Osteoblast (primary cell): Measurements from ENCODE around the gene PLPP4. TPM values are rescaled to one million over a fixed set of nuclear protein-coding genes. Genes with fewer than 3 reads are reported as not detected.

ENCODE experiments used
- DNase-seq: peaks from one replicate; pipeline ENCODE4 v3.0.0; 2011; ENCODE audit warnings: low spot score, mixed read lengths; ENCODE audit not compliant: insufficient read length; ENCODE audit errors: missing footprints
- H2AFZ ChIP-seq: 2 replicates; pipeline ENCODE4 v1.6.0; 2011; ENCODE audit warnings: mild to moderate bottlenecking, low read length
- H3K27ac ChIP-seq: 2 replicates; pipeline ENCODE4 v1.5.1; 2011; ENCODE audit warnings: mild to moderate bottlenecking, low read depth, low read length, moderate library complexity
- H3K27me3 ChIP-seq: 2 replicates; pipeline ENCODE4 v1.6.0; 2012; ENCODE audit warnings: mild to moderate bottlenecking, control low read depth, inconsistent platforms, low read length, moderate library complexity; ENCODE audit not compliant: insufficient read depth
- H3K36me3 ChIP-seq: 2 replicates; pipeline ENCODE4 v1.5.1; 2011; ENCODE audit warnings: mild to moderate bottlenecking, low read length, control low read depth, moderate library complexity; ENCODE audit not compliant: insufficient read depth
- H3K4me1 ChIP-seq: 2 replicates; pipeline ENCODE4 v1.5.1; 2011; ENCODE audit warnings: mild to moderate bottlenecking, low read length, control low read depth, moderate library complexity; ENCODE audit not compliant: insufficient read depth
- H3K4me2 ChIP-seq: 2 replicates; pipeline ENCODE4 v1.6.0; 2011; ENCODE audit warnings: mild to moderate bottlenecking, low read length; ENCODE audit not compliant: insufficient read depth
- H3K4me3 ChIP-seq: fragments of 200-600 bp; sonication (generic); 3 replicates; pipeline ENCODE4 v1.5.1; 2012; ENCODE audit warnings: mild to moderate bottlenecking, low read length, inconsistent platforms; ENCODE audit not compliant: insufficient read depth
- H3K79me2 ChIP-seq: 2 replicates; pipeline ENCODE4 v1.6.0; 2012; ENCODE audit warnings: mild to moderate bottlenecking, low read length, control low read depth, inconsistent platforms; ENCODE audit not compliant: insufficient read depth
- H3K9me3 ChIP-seq: 2 replicates; pipeline ENCODE4 v1.5.1; 2011; ENCODE audit warnings: low read depth, low read length, control low read depth
- H4K20me1 ChIP-seq: 2 replicates; pipeline ENCODE4 v1.6.0; 2012; ENCODE audit warnings: mild to moderate bottlenecking, low read length, control low read depth; ENCODE audit not compliant: insufficient read depth
- CTCF ChIP-seq: IDR thresholded peaks from 2 replicates; pipeline ENCODE4 v1.5.1; 2011; ENCODE audit warnings: mild to moderate bottlenecking, low read depth, low read length, moderate library complexity; ENCODE audit errors: extremely low read depth
- total RNA-seq: library from RNA; depleted of rRNA; stranded (reverse); fragments of >200 nt; gene quantifications from 2 replicates; pipeline ENCODE4 v1.2.3, GENCODE V29; 2012

PLPP4 gene
- total RNA-seq, 1 donor = 8.0 TPM

GRCh38 chr10:120431251-120431651 is 25.8 kb upstream of the PLPP4 start:
- Histone ChIP-seq H3K36me3 (no peaks in the 10 kb centered on the region), H3K9me3 (no peaks in the 10 kb centered on the region), H4K20me1 (no peaks in the 10 kb centered on the region), H3K27ac (no peak overlapping the region), H3K4me3 (no peak overlapping the region), H2AFZ (no peak overlapping the region), H3K79me2 (no peaks in the 10 kb centered on the region), H3K4me2 (no peak overlapping the region), H3K4me1 (peaks cover under 1% of the 10 kb centered on the region), H3K27me3 (peaks cover 7% of the 10 kb centered on the region)
- no peak for TF ChIP-seq CTCF
- DNase-seq = no peak

DNA sequence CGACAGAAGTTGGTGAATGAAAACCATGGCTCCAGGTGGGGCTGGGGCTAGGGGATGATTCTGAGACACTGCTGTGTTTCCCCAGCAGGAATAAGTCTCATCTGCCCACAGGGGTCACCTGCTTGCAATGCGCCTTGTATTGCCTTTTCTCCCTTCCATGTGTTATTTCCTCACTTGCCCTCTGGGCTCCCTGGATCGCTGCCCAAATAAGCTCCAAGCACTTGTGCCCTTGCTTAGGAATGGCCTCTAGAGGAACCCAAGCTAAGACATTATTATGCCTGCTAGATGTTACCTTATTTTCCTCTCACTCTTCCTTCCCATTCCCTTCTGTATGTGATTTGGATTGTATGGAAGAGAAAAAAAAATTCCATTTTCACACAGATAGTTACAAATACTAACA is 24.8 kb upstream of the PLPP4 start:
- no peaks in the 10 kb centered on the region for H3K36me3 ChIP-seq
- H3K79me2 ChIP-seq = no peaks in the 10 kb centered on the region
- H3K4me2 ChIP-seq = no peak overlapping the region
- no peaks in the 10 kb centered on the region for H4K20me1 ChIP-seq
- H3K9me3 ChIP-seq = no peaks in the 10 kb centered on the region
- H3K27ac ChIP-seq = no peak overlapping the region
- no peak overlapping the region for H3K4me3 ChIP-seq
- H3K27me3 ChIP-seq = peaks cover 7% of the 10 kb centered on the region
- no peaks in the 10 kb centered on the region for H3K4me1 ChIP-seq
- no peak for DNase-seq
- no peak for TF ChIP-seq CTCF
- no peak overlapping the region for H2AFZ ChIP-seq

- Histone ChIP-seq H3K4me1 (no peaks in the 10 kb centered on the region), H3K4me2 (no peak overlapping the region), H3K36me3 (no peaks in the 10 kb centered on the region), H3K79me2 (no peaks in the 10 kb centered on the region), H3K4me3 (no peak overlapping the region), H2AFZ (no peak overlapping the region), H3K9me3 (no peaks in the 10 kb centered on the region), H4K20me1 (no peaks in the 10 kb centered on the region), H3K27me3 (peaks cover 7% of the 10 kb centered on the region), H3K27ac (no peak overlapping the region)
- no peak for TF ChIP-seq CTCF
- no peak for DNase-seq
Observed at GRCh38 chr10:120433141-120433540, 23.9 kb upstream of the PLPP4 start.

DNA sequence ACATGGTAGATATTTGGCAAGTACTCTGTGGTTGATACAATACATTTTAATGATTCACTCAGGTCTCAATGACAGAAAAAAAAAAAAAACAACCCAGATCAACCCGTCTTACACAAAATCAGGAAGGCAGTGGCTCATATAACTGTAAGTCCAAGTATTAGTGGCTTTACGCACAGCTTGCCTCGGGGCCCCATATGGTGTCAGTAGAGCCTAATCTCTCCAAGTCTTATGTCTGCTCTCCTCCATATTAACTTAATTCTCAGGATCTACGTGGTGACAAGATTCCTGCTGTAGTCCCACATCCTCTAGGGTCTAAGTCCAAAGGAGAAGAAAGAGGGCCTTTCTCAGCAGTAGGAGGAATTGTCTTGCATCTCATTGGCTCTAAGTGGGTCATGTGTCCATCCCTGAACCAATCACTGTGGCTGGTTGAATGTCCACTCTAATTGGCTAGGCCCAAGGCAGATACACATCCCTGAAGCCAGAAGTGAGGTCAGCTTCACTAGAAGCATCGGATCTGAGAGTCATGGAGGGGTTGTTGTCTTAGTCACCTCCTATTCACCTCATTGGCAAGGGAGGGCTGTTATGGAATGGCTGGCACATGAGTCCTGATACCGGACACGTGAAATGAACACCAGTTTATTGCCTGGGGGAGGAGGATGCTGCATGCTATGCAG is 20.5 kb upstream of the PLPP4 start:
- H3K9me3 ChIP-seq = no peaks in the 10 kb centered on the region
- H2AFZ ChIP-seq = no peak overlapping the region
- H3K4me3 ChIP-seq = no peak overlapping the region
- H3K27ac ChIP-seq = no peak overlapping the region
- H3K79me2 ChIP-seq = no peaks in the 10 kb centered on the region
- no peak overlapping the region for H3K4me2 ChIP-seq
- H4K20me1 ChIP-seq = no peaks in the 10 kb centered on the region
- no peak for TF ChIP-seq CTCF
- DNase-seq = no peak
- no peaks in the 10 kb centered on the region for H3K36me3 ChIP-seq
- H3K27me3 ChIP-seq = peaks cover 7% of the 10 kb centered on the region
- H3K4me1 ChIP-seq = no peaks in the 10 kb centered on the region
